ENCODE measurements around the gene TMEM106B. TPM values are rescaled to one million over a fixed set of nuclear protein-coding genes. Genes with fewer than 3 reads are reported as not detected.

The TMEM106B gene
- total RNA-seq, 1 experiment from 2014 or later: 37.1 TPM

DNA sequence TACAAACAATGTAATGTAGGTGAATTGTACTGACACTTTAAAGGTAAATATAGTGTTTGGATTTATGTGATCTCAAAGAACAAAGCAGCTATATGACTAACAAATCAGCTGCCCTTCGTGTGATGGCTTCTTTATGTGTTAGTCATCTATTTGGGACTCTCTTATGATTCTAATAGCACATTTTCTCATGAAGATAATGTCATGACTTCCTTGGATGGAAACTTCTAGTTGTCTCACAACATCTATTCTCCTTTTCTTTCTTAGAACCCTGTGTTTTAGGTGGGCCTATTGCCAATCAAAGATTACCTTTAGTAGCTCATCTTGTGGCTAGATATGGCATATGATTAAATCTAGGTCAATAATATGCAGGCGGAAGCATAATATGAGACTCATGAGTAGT lies 45.0 kb downstream of the TMEM106B start:
- no peak for TF ChIP-seq EZH2 (IDR thresholded peaks at IDR 0.05; ENCODE audit: borderline replicate concordance, low read depth, low read length, poor library complexity, severe bottlenecking)
- no peak for TF ChIP-seq CTCF (conservative IDR thresholded peaks at IDR 0.05; ENCODE audit: low read depth, low read length)
- ChIA-PET CTCF (no interaction called here), POLR2A (ENCODE audit: low non-redundant PET) (no interaction called here)
- H3K36me3 ChIP-seq (ENCODE audit: insufficient read depth, low read length, poor library complexity, severe bottlenecking): no peaks in the 10 kb centered on the region
- DNase-seq (ENCODE audit: low spot score): no peak
- no peaks in the 10 kb centered on the region for H3K4me1 ChIP-seq (ENCODE audit: insufficient read depth, low read length, poor library complexity, severe bottlenecking)
- H3K27ac ChIP-seq (ENCODE audit: low read depth, low read length, poor library complexity, severe bottlenecking): no peak overlapping the region
- H3K27me3 ChIP-seq (replicated peaks; ENCODE audit: insufficient read depth, low read depth, low read length, poor library complexity): no peaks in the 10 kb centered on the region
- intact Hi-C loops (cut with micrococcal nuclease; ENCODE audit: unreplicated experiment): no loop called here
- no peak overlapping the region for H3K4me3 ChIP-seq (ENCODE audit: low read depth, low read length, poor library complexity, severe bottlenecking)
- H3K9me3 ChIP-seq (ENCODE audit: low read depth, low read length, poor library complexity, severe bottlenecking): no peaks in the 10 kb centered on the region
- no TSS peak for BruUV-seq (replicated peaks)

- intact Hi-C loops (cut with micrococcal nuclease; ENCODE audit: unreplicated experiment): no loop called here
- no peak for DNase-seq (ENCODE audit: low spot score)
- no peaks in the 10 kb centered on the region for H3K36me3 ChIP-seq (ENCODE audit: insufficient read depth, low read length, poor library complexity, severe bottlenecking)
- CTCF ChIA-PET: no interaction called here
- POLR2A ChIA-PET (ENCODE audit: low non-redundant PET): no interaction called here
- H3K4me3 ChIP-seq (ENCODE audit: low read depth, low read length, poor library complexity, severe bottlenecking): no peak overlapping the region
- no peak for TF ChIP-seq EZH2 (IDR thresholded peaks at IDR 0.05; ENCODE audit: borderline replicate concordance, low read depth, low read length, poor library complexity, severe bottlenecking)
- TF ChIP-seq CTCF (conservative IDR thresholded peaks at IDR 0.05; ENCODE audit: low read depth, low read length): no peak
- H3K27me3 ChIP-seq (replicated peaks; ENCODE audit: insufficient read depth, low read depth, low read length, poor library complexity): no peaks in the 10 kb centered on the region
- H3K27ac ChIP-seq (ENCODE audit: low read depth, low read length, poor library complexity, severe bottlenecking): no peak overlapping the region
- H3K4me1 ChIP-seq (ENCODE audit: insufficient read depth, low read length, poor library complexity, severe bottlenecking): no peaks in the 10 kb centered on the region
- no peaks in the 10 kb centered on the region for H3K9me3 ChIP-seq (ENCODE audit: low read depth, low read length, poor library complexity, severe bottlenecking)
- BruUV-seq (replicated peaks): no TSS peak
Measured at GRCh38 chr7:12257582-12257981, 46.5 kb downstream of the TMEM106B start.

GRCh38 chr7:12258074-12258473 lies 47.0 kb downstream of the TMEM106B start:
- BruUV-seq (replicated peaks): no TSS peak
- Histone ChIP-seq H3K27ac (ENCODE audit: low read depth, low read length, poor library complexity, severe bottlenecking) (no peak overlapping the region), H3K4me3 (ENCODE audit: low read depth, low read length, poor library complexity, severe bottlenecking) (no peak overlapping the region), H3K27me3 (replicated peaks; ENCODE audit: insufficient read depth, low read depth, low read length, poor library complexity) (no peaks in the 10 kb centered on the region), H3K36me3 (ENCODE audit: insufficient read depth, low read length, poor library complexity, severe bottlenecking) (no peaks in the 10 kb centered on the region), H3K4me1 (ENCODE audit: insufficient read depth, low read length, poor library complexity, severe bottlenecking) (no peaks in the 10 kb centered on the region), H3K9me3 (ENCODE audit: low read depth, low read length, poor library complexity, severe bottlenecking) (no peaks in the 10 kb centered on the region)
- no peak for TF ChIP-seq EZH2 (IDR thresholded peaks at IDR 0.05; ENCODE audit: borderline replicate concordance, low read depth, low read length, poor library complexity, severe bottlenecking)
- no peak for TF ChIP-seq CTCF (conservative IDR thresholded peaks at IDR 0.05; ENCODE audit: low read depth, low read length)
- POLR2A ChIA-PET (ENCODE audit: low non-redundant PET): no interaction called here
- intact Hi-C loops (cut with micrococcal nuclease; ENCODE audit: unreplicated experiment): no loop called here
- DNase-seq (ENCODE audit: low spot score): no peak
- CTCF ChIA-PET: no interaction called here

Data from A673 (cell line).